Liver (tissue), 9 donors: ENCODE measurements around the gene ATG2A. TPM values are rescaled to one million over a fixed set of nuclear protein-coding genes. Genes with fewer than 3 reads are reported as not detected.

ENCODE experiments used
- DNase-seq: peaks from one replicate; pipeline ENCODE4 v3.0.0-alpha.2; 2017; ENCODE audit warnings: low spot score
- H3K27ac ChIP-seq, 2 donors: one replicate each; pipeline ENCODE4 v1.7.0; 2013; ENCODE audit warnings: inconsistent platforms in 2 of 2, low read length in 2 of 2, control low read depth in 1 of 2, low read depth in 1 of 2, mild to moderate bottlenecking in 1 of 2
- H3K27me3 ChIP-seq, 4 donors: one replicate each; pipeline versions ENCODE4 v1.6.1 to v1.7.0; 2013; ENCODE audit warnings: low read length in 3 of 4, inconsistent platforms in 1 of 4, mild to moderate bottlenecking in 1 of 4, moderate library complexity in 1 of 4; ENCODE audit not compliant: control insufficient read depth in 4 of 4, insufficient read depth in 4 of 4
- H3K36me3 ChIP-seq, 4 donors: one replicate each; pipeline versions ENCODE4 v1.6.1 to v1.7.0; 2013; ENCODE audit warnings: low read length in 3 of 4, mild to moderate bottlenecking in 3 of 4, low read depth in 1 of 4, moderate library complexity in 1 of 4; ENCODE audit not compliant: control insufficient read depth in 4 of 4, insufficient read depth in 3 of 4
- H3K4me1 ChIP-seq, 4 donors: one replicate each; pipeline versions ENCODE4 v1.6.1 to v1.7.0; 2013; ENCODE audit warnings: low read length in 3 of 4, mild to moderate bottlenecking in 3 of 4, moderate library complexity in 1 of 4; ENCODE audit not compliant: control insufficient read depth in 4 of 4, insufficient read depth in 4 of 4
- H3K4me3 ChIP-seq, 3 donors: one replicate each; pipeline versions ENCODE4 v1.6.1 to v1.7.0; 2013; ENCODE audit warnings: low read length in 3 of 3, control low read depth in 1 of 3, low read depth in 1 of 3, mild to moderate bottlenecking in 1 of 3
- H3K9ac ChIP-seq, 2 donors: one replicate each; pipeline ENCODE4 v1.7.0; 2013; ENCODE audit warnings: low read length in 2 of 2, mild to moderate bottlenecking in 2 of 2, moderate library complexity in 2 of 2, control low read depth in 1 of 2, low read depth in 1 of 2
- H3K9me3 ChIP-seq, 4 donors: one replicate each; pipeline versions ENCODE4 v1.6.1 to v1.7.0; 2013; ENCODE audit warnings: low read length in 3 of 4; ENCODE audit not compliant: control insufficient read depth in 4 of 4
- EGR1 ChIP-seq, 2 donors: IDR thresholded peaks; 2 replicates each; pipeline ENCODE4 v1.6.1; 2016 to 2018; ENCODE audit warnings: antibody characterized with exemption in 2 of 2, low read depth in 2 of 2
- FOXA1 ChIP-seq: IDR thresholded peaks from 2 replicates; pipeline ENCODE4 v1.6.1; 2016; ENCODE audit warnings: antibody characterized with exemption
- FOXA2 ChIP-seq: IDR thresholded peaks from 2 replicates; pipeline ENCODE4 v1.6.1; 2016; ENCODE audit warnings: antibody characterized with exemption
- GABPA ChIP-seq, 2 donors: IDR thresholded peaks in 1 of 2; conservative IDR thresholded peaks in 1 of 2; 2 replicates each; pipeline ENCODE4 v1.6.1; 2016; ENCODE audit warnings: antibody characterized with exemption in 2 of 2, mild to moderate bottlenecking in 1 of 2, moderate library complexity in 1 of 2
- HNF4A ChIP-seq, 2 donors: conservative IDR thresholded peaks; 2 replicates each; pipeline ENCODE4 v1.6.1; 2016; ENCODE audit warnings: antibody characterized with exemption in 2 of 2, mild to moderate bottlenecking in 2 of 2
- HNF4G ChIP-seq: IDR thresholded peaks from 2 replicates; pipeline ENCODE4 v1.6.1; 2016; ENCODE audit warnings: antibody characterized with exemption
- JUND ChIP-seq, 2 donors: IDR thresholded peaks; 2 replicates each; pipeline ENCODE4 v1.6.1; 2016; ENCODE audit warnings: antibody characterized with exemption in 2 of 2
- SP1 ChIP-seq: IDR thresholded peaks from 2 replicates; pipeline ENCODE4 v1.6.1; 2018; ENCODE audit warnings: antibody characterized with exemption, mild to moderate bottlenecking
- WGBS: extraction: QIAGEN DNeasy Blood & Tissue Kit; methylation state at CpG from one replicate; pipeline ENCODE4 v1.1.7; 2013; 5-methylcytosine and 5-hydroxymethylcytosine counted together
- polyA plus RNA-seq, 2 donors: library from polyadenylated mRNA; stranded (reverse) in 1 of 2; unstranded in 1 of 2; fragments of 200-250 nt in 1 of 2; fragments of >200 nt in 1 of 2; fragmentation: Nextera tagmentation in 1 of 2; extraction: Ambion mirVana in 1 of 2; gene quantifications; one replicate each; pipeline versions ENCODE4 v1.2.1 to v1.2.3, GENCODE V29; 2013 to 2015
- total RNA-seq, 2 donors: library from RNA; depleted of rRNA; stranded (reverse); fragments of >200 nt; gene quantifications; one replicate each; pipeline ENCODE4 v1.2.3, GENCODE V29; 2014
- TF ChIP-seq, protein P1 (sequence below): IDR thresholded peaks from 2 replicates; pipeline ENCODE4 v1.6.1; 2016; ENCODE audit warnings: antibody characterized with exemption
- TF ChIP-seq, protein P2 (sequence below): IDR thresholded peaks from 2 replicates; pipeline ENCODE4 v1.6.1; 2016; ENCODE audit warnings: antibody characterized with exemption
- TF ChIP-seq, protein P3 (sequence below): IDR thresholded peaks from 2 replicates; pipeline ENCODE4 v1.6.1; 2016; ENCODE audit warnings: antibody characterized with exemption, mild to moderate bottlenecking
- TF ChIP-seq, protein P4 (sequence below): IDR thresholded peaks from 2 replicates; pipeline ENCODE4 v1.6.1; 2016; ENCODE audit warnings: antibody characterized with exemption
- donor health status: healthy.
- donor health status: healthy.
- donor health status: healthy.
- donor health status: healthy.
- donor health status: healthy.

Gene ATG2A
- total and polyA plus RNA-seq, 4 donors, result 15.6 to 34.1 (median 23.0) TPM

DNA sequence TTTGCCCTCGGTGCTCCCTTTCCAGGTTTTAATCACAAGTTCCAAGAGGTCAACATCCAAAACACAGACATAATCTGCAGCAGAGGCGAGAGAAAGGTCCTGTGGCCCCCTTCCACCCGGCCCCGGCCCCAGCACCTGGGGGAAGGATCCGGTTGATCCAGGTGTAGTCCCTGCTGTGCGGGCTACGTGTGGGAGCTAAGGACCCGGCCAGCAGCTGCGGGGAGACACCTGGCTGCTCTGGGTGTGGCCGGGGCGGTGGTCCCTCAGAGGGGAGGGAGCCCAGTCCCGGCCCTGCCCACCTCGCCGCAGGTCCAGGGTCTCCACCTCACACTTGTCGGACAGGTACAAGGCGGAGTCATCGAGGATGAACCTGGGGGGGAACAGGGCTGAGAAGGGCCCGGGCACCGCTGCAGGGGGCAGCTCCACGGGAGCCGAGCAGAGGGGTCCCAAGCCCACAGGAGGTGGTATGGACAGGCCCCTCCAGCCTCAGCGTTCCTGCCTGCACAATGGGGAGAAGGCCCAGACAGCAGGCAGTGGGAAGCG lies 13.6 kb downstream of the ATG2A start (continued):
- no peak for TF ChIP-seq JUND (IDR thresholded peaks at IDR 0.05)
- TF ChIP-seq, protein P1, sequence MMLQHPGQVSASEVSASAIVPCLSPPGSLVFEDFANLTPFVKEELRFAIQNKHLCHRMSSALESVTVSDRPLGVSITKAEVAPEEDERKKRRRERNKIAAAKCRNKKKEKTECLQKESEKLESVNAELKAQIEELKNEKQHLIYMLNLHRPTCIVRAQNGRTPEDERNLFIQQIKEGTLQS, result no peak

DNA sequence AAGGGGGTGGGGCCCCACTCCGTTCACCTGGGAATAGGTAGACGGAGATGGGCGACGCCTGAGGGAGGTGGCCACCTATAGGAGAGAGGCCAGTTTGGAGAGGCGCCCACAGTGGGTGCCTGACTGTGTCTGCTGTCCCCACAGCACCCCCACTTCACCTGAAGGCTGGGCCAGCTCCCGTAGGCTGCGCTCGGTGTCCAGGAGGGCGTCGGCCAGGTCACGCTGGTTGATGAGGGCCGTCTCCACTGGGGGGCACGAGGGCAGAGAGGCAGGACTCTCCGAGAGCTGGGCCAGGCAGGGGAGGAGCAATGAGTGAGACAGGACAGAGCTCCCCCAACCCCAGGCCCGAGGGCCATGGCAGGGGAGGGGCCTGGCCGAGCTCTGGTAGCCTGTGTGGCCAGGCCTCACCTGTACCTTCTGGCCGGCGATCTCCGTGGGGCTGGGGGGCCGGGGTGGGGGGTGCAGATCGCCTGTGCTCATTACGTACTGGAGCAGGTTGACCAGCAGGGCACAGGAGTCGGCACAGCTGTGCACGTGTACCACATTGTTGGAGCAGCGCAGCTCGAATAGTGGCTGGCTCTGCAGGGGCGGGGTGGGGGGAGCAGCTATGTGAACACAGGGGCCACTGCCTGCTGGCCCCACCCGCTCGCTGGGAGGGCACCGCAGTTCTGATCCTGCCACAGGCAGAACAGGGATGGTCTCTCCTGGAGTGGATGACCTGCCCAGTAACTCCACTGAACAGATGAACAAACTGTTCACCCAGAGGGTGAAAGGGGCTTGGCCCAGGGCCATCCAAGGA lies 14.7 kb downstream of the ATG2A start:
- TF ChIP-seq GABPA (IDR thresholded peaks at IDR 0.05 in 1 of 2, conservative IDR thresholded peaks at IDR 0.05 in 1 of 2), result no peak
- TF ChIP-seq, protein P2, sequence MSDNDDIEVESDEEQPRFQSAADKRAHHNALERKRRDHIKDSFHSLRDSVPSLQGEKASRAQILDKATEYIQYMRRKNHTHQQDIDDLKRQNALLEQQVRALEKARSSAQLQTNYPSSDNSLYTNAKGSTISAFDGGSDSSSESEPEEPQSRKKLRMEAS, result no peak
- TF ChIP-seq SP1, result no peak
- TF ChIP-seq HNF4A (conservative IDR thresholded peaks at IDR 0.05), result no peak
- no peak overlapping the region for H3K27ac ChIP-seq
- WGBS, result 91% methylated on average over 30 of the region's 30 CpGs
- H3K27me3 ChIP-seq, result no peaks in the 10 kb centered on the region
- no peak overlapping the region for H3K9ac ChIP-seq
- no peaks in the 10 kb centered on the region for H3K4me1 ChIP-seq
- no peak for DNase-seq
- H3K4me3 ChIP-seq, result no peak overlapping the region
- no peaks in the 10 kb centered on the region for H3K9me3 ChIP-seq
- H3K36me3 ChIP-seq, result peaks cover 39 to 84% (median 60%) of the 10 kb centered on the region in 4 donors

DNA sequence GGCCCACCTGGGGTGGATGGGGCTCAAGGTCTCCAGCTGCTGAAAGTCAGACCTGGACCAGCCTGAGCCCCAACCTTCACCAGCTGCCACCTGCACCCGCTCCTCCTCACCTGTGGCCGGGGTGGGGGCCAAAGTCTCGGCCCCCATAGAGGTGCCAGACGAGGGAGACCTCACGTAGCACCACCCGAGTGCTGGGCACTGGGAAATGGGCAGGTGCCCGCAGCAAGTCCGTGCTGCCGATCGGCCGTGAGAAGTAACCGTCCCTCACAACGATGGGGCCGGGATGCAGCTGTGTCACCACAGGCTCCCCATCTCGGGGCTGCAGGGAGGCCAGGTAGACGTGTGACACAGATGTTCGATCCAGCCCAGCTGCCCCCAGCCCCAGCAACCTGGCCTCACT lies 16.2 kb downstream of the ATG2A start:
- Histone ChIP-seq H3K9me3 (no peaks in the 10 kb centered on the region), H3K27ac (no peak overlapping the region), H3K36me3 (peaks cover 29 to 82% (median 55%) of the 10 kb centered on the region in 4 donors), H3K9ac (no peak overlapping the region), H3K4me1 (no peaks in the 10 kb centered on the region), H3K27me3 (no peaks in the 10 kb centered on the region), H3K4me3 (no peak overlapping the region)
- TF ChIP-seq, protein P3, sequence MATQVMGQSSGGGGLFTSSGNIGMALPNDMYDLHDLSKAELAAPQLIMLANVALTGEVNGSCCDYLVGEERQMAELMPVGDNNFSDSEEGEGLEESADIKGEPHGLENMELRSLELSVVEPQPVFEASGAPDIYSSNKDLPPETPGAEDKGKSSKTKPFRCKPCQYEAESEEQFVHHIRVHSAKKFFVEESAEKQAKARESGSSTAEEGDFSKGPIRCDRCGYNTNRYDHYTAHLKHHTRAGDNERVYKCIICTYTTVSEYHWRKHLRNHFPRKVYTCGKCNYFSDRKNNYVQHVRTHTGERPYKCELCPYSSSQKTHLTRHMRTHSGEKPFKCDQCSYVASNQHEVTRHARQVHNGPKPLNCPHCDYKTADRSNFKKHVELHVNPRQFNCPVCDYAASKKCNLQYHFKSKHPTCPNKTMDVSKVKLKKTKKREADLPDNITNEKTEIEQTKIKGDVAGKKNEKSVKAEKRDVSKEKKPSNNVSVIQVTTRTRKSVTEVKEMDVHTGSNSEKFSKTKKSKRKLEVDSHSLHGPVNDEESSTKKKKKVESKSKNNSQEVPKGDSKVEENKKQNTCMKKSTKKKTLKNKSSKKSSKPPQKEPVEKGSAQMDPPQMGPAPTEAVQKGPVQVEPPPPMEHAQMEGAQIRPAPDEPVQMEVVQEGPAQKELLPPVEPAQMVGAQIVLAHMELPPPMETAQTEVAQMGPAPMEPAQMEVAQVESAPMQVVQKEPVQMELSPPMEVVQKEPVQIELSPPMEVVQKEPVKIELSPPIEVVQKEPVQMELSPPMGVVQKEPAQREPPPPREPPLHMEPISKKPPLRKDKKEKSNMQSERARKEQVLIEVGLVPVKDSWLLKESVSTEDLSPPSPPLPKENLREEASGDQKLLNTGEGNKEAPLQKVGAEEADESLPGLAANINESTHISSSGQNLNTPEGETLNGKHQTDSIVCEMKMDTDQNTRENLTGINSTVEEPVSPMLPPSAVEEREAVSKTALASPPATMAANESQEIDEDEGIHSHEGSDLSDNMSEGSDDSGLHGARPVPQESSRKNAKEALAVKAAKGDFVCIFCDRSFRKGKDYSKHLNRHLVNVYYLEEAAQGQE, result no peak
- TF ChIP-seq EGR1 (IDR thresholded peaks at IDR 0.05; ENCODE audit: low read depth in 2 of 2) (no peak), HNF4A (conservative IDR thresholded peaks at IDR 0.05) (no peak), HNF4G (no peak), GABPA (IDR thresholded peaks at IDR 0.05 in 1 of 2, conservative IDR thresholded peaks at IDR 0.05 in 1 of 2) (no peak), FOXA1 (no peak), FOXA2 (no peak)
- TF ChIP-seq, protein P1, result no peak
- TF ChIP-seq, protein P4, sequence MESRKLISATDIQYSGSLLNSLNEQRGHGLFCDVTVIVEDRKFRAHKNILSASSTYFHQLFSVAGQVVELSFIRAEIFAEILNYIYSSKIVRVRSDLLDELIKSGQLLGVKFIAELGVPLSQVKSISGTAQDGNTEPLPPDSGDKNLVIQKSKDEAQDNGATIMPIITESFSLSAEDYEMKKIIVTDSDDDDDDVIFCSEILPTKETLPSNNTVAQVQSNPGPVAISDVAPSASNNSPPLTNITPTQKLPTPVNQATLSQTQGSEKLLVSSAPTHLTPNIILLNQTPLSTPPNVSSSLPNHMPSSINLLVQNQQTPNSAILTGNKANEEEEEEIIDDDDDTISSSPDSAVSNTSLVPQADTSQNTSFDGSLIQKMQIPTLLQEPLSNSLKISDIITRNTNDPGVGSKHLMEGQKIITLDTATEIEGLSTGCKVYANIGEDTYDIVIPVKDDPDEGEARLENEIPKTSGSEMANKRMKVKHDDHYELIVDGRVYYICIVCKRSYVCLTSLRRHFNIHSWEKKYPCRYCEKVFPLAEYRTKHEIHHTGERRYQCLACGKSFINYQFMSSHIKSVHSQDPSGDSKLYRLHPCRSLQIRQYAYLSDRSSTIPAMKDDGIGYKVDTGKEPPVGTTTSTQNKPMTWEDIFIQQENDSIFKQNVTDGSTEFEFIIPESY, result no peak
- TF ChIP-seq, protein P2, result no peak
- WGBS, result 95% methylated on average over 17 of the region's 17 CpGs
- no peak for DNase-seq
